SK-N-MC (cell line): Measurements from ENCODE around the gene CDK7.
"Not testable (repeated sequence)": the region's sequence is repeated elsewhere in the genome, so short reads cannot be mapped to it uniquely, and the experiment has no call there.

Source experiments
- DNase-seq: peaks from one replicate; pipeline ENCODE4 v3.0.0-alpha.2; 2011; ENCODE audit warnings: low read depth, low spot score
- H3K27ac ChIP-seq: fragments of 200-600 bp; sonication (generic); 2 replicates; pipeline ENCODE4 v1.5.1; 2016; ENCODE audit warnings: mixed run types
- H3K36me3 ChIP-seq: fragments of 200-600 bp; sonication (generic); 2 replicates; pipeline ENCODE4 v1.6.1; 2017; ENCODE audit warnings: antibody characterized with exemption, low read length, mixed read lengths; ENCODE audit not compliant: insufficient read depth
- H3K4me3 ChIP-seq: fragments of 200-600 bp; sonication (generic); 2 replicates; pipeline ENCODE4 v1.5.1; 2016
- H3K9ac ChIP-seq: fragments of 200-600 bp; sonication (generic); 2 replicates; pipeline ENCODE4 v1.8.0; 2017; ENCODE audit warnings: mixed run types, mixed read lengths; ENCODE audit not compliant: insufficient read length
- H3K9me3 ChIP-seq: fragments of 200-600 bp; sonication (generic); 2 replicates; pipeline ENCODE4 v1.6.1; 2017; ENCODE audit warnings: low read depth, mild to moderate bottlenecking, antibody characterized with exemption, low read length, moderate library complexity, mixed read lengths
- EZH2 ChIP-seq: fragments of 200-600 bp; sonication (generic); IDR thresholded peaks from one replicate; pipeline ENCODE4 v1.6.1; 2017; ENCODE audit warnings: antibody characterized with exemption
- FOXP2 ChIP-seq: optimal IDR thresholded peaks from 2 replicates; pipeline ENCODE3; 2011; ENCODE audit warnings: mild to moderate bottlenecking, moderate library complexity; ENCODE audit not compliant: insufficient read depth; ENCODE audit errors: extremely low read length, control extremely low read depth
- POLR2AphosphoS5 ChIP-seq: IDR thresholded peaks from 2 replicates; pipeline ENCODE4 v1.6.1; 2012; ENCODE audit warnings: mild to moderate bottlenecking, low read depth, low read length, borderline replicate concordance

The CDK7 gene

DNA sequence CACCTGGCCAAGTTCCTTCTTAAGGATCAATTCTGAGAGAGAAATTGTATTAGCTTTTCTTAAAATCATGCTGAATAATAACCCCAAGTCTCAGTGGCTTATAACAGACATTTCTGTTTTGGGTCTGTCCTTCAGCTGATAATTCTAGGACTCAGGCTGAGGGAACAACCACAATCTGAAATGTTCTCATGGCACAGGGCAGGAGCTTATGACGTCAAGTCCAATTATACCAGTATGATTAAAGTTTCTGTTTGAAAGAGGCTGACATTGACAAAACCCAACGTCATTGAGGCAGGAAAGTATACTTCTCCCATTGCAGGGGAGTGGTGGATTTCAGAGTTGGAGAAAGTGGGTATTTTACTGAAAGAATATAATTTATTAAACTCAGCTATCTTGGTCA is 23.5 kb upstream of the CDK7 start:
- H3K4me3 ChIP-seq: no peak overlapping the region
- TF ChIP-seq POLR2AphosphoS5: no peak
- TF ChIP-seq FOXP2: no peak
- no peak for TF ChIP-seq EZH2
- no peak overlapping the region for H3K27ac ChIP-seq
- peaks cover 47% of the 10 kb centered on the region for H3K36me3 ChIP-seq
- DNase-seq: no peak
- no peak overlapping the region for H3K9ac ChIP-seq
- H3K9me3 ChIP-seq: no peaks in the 10 kb centered on the region

DNA sequence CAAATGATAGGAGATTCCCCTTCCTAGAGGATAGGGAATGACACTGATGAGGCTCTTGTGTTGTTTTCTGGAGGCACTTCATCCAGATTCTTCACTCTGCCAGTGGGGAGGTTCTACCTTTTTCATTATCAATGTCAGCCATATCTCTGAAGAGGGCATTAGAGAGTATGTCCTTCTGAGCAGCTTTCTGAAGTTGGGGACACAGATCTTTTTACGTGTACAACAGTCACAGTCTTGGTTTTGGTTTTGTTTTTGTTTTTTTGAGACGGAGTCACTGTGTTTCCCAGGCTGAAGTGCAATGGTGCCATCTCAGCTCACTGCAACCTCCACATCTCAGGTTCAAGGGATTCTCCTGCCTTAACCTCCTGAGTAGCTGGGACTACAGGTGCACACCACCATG is 22.7 kb upstream of the CDK7 start:
- no peak for DNase-seq
- Histone ChIP-seq H3K4me3 (no peak overlapping the region), H3K36me3 (peaks cover 40% of the 10 kb centered on the region), H3K9ac (no peak overlapping the region), H3K27ac (no peak overlapping the region), H3K9me3 (no peaks in the 10 kb centered on the region)
- TF ChIP-seq FOXP2: no peak
- TF ChIP-seq POLR2AphosphoS5: no peak
- TF ChIP-seq EZH2: no peak

DNA sequence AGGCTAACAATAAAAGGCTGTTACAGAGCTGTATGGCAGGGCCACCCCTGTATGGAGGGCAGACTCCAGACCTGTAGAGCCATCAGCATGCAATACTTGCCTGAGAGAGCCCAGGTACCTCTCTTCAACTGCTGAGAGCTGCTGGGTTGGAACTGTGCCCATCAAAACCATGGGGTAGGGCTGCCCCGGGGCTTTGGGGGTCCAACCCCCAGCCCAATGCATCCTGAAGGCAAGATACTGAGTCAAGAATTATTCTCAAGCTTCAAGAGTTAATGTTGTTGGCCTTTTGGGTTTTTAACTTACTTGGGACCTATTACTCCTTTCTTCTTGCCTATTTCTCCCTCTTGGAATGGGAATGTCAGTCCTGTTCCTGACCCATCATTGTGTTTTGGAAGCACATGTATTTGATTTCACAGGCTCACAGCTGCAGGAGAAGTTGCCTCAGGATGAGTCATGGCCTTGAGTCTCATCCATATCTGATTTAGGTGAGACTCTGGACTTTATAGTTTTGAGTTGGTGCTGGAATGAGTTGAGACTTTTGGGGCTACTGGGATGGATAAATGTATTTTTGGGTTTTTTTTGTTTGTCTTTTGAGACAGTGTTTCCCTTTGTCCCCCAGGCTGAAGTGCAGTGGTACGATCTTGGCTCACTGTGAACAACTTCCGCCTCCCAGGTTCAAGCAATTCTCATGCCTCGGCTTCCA is 21.0 kb upstream of the CDK7 start:
- DNase-seq: no peak
- TF ChIP-seq EZH2: no peak
- no peak for TF ChIP-seq POLR2AphosphoS5
- TF ChIP-seq FOXP2: no peak
- Histone ChIP-seq H3K36me3 (peaks cover 34% of the 10 kb centered on the region), H3K9ac (no peak overlapping the region), H3K4me3 (no peak overlapping the region), H3K9me3 (no peaks in the 10 kb centered on the region), H3K27ac (no peak overlapping the region)

DNA sequence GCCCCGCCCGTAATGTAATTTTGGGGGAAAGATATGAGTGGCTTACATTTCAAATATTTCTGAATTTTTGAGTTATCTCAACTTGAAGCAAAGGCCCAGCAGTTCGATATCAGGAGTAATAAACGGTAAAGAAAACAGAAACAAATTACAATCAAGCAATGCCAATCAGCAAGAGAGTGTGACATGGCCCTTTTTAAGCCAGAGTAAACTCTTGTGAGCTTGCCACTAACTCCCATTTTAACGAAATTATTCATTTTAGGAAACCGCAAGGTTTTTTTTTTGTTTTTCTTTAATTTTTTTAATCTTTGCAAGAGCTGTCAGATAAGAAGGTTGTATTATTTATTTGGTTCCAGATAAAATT is 17.6 kb upstream of the CDK7 start:
- no peaks in the 10 kb centered on the region for H3K9me3 ChIP-seq
- peak overlapping the region; percentile 98 for H3K4me3 ChIP-seq
- TF ChIP-seq POLR2AphosphoS5 (no peak), FOXP2 (no peak), EZH2 (no peak)
- peaks cover 12% of the 10 kb centered on the region for H3K36me3 ChIP-seq
- no peak for DNase-seq
- H3K9ac ChIP-seq: peak overlapping the region; percentile 63
- H3K27ac ChIP-seq: peak overlapping the region; percentile 82

DNA sequence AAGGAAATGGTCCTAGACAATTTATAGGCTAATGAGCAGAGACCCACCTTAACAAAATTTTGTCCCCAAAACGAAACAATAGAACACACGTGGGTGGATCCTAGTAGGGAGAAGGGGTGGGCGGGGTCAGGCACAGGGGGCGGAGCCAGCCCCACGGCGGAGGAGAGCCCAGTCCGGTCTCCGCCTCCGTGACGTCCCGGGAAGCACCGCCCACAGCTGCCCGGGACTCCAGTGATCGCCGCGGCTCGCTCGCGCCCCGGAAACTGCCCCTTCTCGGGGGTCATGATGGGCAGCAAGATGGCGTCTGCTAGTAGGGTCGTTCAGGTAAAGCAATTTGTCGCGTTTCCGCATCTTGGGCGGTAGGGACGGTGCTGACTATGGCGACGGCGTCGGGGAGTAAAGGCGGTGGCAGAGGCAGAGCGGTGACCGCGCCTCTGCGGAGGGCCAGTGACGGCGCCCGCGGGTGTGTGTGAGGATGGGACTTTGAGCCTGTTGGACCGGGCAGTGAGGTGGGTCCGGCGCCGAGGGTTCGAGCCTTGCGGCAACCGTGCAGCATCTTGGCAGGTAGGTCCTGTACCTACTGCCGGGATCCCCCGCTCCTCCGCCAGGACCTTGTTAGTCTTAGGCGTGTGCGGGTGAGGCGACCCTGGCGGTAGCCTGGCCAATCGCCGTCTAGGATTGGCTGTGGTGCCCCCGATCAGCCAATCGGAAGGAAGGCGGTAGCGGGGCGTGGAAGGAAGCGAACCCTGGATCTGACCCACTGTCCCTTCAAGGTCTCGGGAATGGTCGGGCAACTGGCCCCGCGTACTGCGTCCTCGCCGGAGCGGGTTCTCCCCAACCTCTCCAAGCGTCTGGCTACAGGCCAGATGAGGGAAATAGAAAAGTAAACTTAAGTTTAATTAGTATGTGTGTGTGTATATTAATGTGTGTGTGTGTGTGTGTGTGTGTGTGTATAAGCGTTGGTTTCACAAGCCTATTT is 16.8 kb upstream of the CDK7 start:
- peaks cover 12% of the 10 kb centered on the region; the same call in 1 of the 2 replicates for H3K36me3 ChIP-seq
- no peaks in the 10 kb centered on the region for H3K9me3 ChIP-seq
- DNase-seq: peak; percentile 12
- peak overlapping the region; percentile 76 for H3K9ac ChIP-seq
- H3K27ac ChIP-seq: peak overlapping the region; percentile 82
- H3K4me3 ChIP-seq: peak overlapping the region; percentile 98
- TF ChIP-seq POLR2AphosphoS5 (peak; percentile 82; the same call in 1 of the 2 replicates), EZH2 (no peak)

DNA sequence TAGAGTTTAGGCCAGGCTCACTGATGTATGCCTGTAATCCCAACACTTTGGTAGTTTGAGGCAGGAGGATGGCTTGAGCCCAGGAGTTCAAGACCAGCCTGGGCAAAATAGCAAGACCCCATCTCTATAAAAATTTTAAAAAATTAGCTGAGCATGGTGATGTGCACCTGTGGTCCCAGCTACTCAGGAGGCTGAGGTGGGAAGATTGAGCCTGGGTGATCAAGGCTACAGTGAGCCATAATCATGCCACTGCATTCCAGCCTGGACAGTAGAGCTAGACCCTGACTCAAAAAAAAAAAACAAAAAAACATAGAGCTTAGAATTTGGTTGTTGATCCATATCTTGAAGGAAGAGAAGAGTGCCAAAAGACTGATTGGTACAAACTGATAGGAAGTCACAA is 14.7 kb upstream of the CDK7 start:
- Histone ChIP-seq H3K36me3 (peaks cover 8% of the 10 kb centered on the region), H3K27ac (no peak overlapping the region), H3K4me3 (no peak overlapping the region), H3K9me3 (no peaks in the 10 kb centered on the region), H3K9ac (no peak overlapping the region)
- no peak for TF ChIP-seq POLR2AphosphoS5
- no peak for TF ChIP-seq EZH2
- no peak for TF ChIP-seq FOXP2
- no peak for DNase-seq

DNA sequence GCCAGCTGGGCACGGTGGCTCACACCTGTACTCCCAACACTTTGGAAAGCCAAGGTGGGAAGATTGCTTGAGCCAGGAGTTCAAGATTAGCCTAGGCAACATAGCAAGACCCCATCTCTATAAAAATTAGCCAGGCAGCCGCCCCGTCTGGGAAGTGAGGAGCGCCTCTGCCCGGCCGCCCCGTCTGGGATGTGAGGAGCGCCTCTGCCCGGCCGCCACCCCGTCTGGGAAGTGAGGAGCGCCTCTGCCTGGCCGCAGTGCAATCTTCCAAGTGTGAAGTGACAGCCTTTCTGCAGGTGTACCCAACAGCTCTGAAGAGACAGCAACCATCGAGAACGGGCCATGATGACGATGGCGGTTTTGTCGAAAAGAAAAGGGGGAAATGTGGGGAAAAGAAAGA is 14.3 kb upstream of the CDK7 start:
- H3K27ac ChIP-seq, DNase-seq, H3K4me3 ChIP-seq, H3K9ac ChIP-seq, H3K36me3 ChIP-seq, H3K9me3 ChIP-seq: not testable (repeated sequence)

DNA sequence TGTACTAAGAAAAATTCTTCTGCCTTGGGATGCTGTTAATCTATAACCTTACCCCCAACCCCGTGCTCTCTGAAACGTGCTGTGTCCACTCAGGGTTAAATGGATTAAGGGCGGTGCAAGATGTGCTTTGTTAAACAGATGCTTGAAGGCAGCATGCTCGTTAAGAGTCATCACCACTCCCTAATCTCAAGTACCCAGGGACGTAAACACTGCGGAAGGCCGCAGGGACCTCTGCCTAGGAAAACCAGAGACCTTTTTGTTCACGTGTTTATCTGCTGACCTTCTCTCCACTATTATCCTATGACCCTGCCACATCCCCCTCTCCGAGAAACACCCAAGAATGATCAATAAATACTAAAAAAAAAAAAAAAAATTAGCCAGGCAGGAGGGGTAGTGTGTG is 13.9 kb upstream of the CDK7 start:
- DNase-seq: not testable (repeated sequence)

DNA sequence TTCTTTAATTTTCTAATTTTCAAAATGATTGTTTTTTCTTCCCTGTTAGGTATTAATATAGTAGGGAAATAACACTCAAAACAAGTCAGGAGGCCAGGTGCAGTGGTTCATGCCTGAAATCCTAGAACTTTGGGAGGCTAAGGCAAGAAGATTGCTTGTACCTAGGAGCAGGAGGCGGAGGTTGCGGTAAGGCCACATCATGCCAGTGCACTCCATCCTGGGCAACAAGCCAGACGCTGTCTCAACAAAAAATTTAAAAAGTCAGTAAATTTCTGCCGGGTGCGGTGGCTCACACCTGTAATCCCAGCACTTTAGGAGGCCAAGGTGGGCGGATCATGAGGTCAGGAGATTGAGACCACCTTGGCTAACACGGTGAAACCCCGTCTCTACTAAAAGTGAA is 10.2 kb upstream of the CDK7 start:
- Histone ChIP-seq H3K9me3 (no peaks in the 10 kb centered on the region), H3K4me3 (no peak overlapping the region), H3K27ac (no peak overlapping the region), H3K36me3 (peaks cover 14% of the 10 kb centered on the region), H3K9ac (no peak overlapping the region)
- DNase-seq: no peak
- TF ChIP-seq POLR2AphosphoS5 (no peak), EZH2 (no peak), FOXP2 (no peak)

More for the DNA sequence above, 13.9 kb upstream of the CDK7 start:
- H3K27ac ChIP-seq, H3K9ac ChIP-seq, H3K36me3 ChIP-seq, H3K9me3 ChIP-seq, H3K4me3 ChIP-seq: not testable (repeated sequence)
